Measurements from ENCODE around the gene ETS2. TPM values are rescaled to one million over a fixed set of nuclear protein-coding genes. Genes with fewer than 3 reads are reported as not detected.
"Not testable (repeated sequence)": the region's sequence is repeated elsewhere in the genome, so short reads cannot be mapped to it uniquely, and the experiment has no call there.

ETS2 gene
- total RNA-seq, 6 experiments from 2014 or later, result 23.2 to 33.3 (median 29.0) TPM

GRCh38 chr21:38843379-38843778, 37.6 kb downstream of the ETS2 start:
- no peaks in the 10 kb centered on the region for H3K9me3 Mint-ChIP-seq
- no peaks in the 10 kb centered on the region for H3K36me3 Mint-ChIP-seq (ENCODE audit: low read depth)
- H3K27me3 Mint-ChIP-seq (ENCODE audit: insufficient read depth), result peaks cover 5% of the 10 kb centered on the region; the same call in 1 of the 2 replicates
- H3K4me3 Mint-ChIP-seq, result no peak overlapping the region
- no peak for TF ChIP-seq CTCF (IDR thresholded peaks at IDR 0.05)
- peak overlapping the region; percentile 32 for H3K27ac Mint-ChIP-seq
- H3K4me1 Mint-ChIP-seq (ENCODE audit: low read depth), result peaks cover 51% of the 10 kb centered on the region
- DNase-seq, result no peak

DNA sequence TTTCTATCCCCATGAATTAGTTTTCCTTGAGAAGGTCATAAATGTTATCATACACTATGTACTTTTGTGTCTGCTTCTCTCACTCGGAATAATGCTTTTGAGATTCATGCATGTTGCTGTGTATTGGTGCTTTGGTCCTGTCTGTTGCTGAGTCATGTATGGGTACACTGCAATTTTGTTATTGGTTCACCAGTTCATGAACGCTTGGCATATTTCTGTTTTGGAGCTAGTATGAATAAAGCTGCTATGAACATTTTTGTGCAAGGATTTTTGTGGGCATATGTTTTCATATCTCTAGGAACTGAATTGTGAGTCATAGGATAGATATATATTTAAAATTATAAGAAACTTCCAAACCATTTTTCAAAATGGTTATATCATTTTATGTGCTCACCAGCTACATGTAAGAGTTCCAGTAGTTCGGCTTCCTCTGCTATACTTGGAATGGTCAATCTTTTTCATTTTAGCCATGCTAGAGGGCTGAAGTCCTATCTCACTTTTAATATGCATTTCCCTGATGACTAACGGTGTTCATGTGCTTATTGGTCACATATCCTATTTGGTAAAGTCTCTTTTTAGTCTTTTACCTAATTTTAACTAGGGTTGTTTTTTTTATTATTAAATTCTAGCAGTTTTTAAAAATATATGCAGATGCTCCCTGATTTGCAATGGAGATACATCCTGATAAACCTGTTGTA, 38.2 kb downstream of the ETS2 start:
- no peaks in the 10 kb centered on the region for H3K9me3 Mint-ChIP-seq
- peak; percentile 41 for DNase-seq
- TF ChIP-seq CTCF (IDR thresholded peaks at IDR 0.05), result no peak
- H3K4me1 Mint-ChIP-seq (ENCODE audit: low read depth), result peaks cover 46% of the 10 kb centered on the region
- no peak overlapping the region for H3K4me3 Mint-ChIP-seq
- peaks cover 5% of the 10 kb centered on the region; the same call in 1 of the 2 replicates for H3K27me3 Mint-ChIP-seq (ENCODE audit: insufficient read depth)
- no peaks in the 10 kb centered on the region for H3K36me3 Mint-ChIP-seq (ENCODE audit: low read depth)
- H3K27ac Mint-ChIP-seq, result peak overlapping the region; percentile 32

- not testable (repeated sequence) for H3K36me3 Mint-ChIP-seq (ENCODE audit: low read depth); H3K27ac Mint-ChIP-seq; H3K9me3 Mint-ChIP-seq; H3K4me3 Mint-ChIP-seq; DNase-seq
- H3K4me1 Mint-ChIP-seq (ENCODE audit: low read depth), result peaks cover 31% of the 10 kb centered on the region
- H3K27me3 Mint-ChIP-seq (ENCODE audit: insufficient read depth), result peaks cover 10% of the 10 kb centered on the region
Measured at GRCh38 chr21:38845374-38845773, 39.6 kb downstream of the ETS2 start.

GRCh38 chr21:38847556-38847955, 41.8 kb downstream of the ETS2 start:
- Mint-ChIP-seq H3K27me3 (ENCODE audit: insufficient read depth) (peaks cover 12% of the 10 kb centered on the region), H3K9me3 (peaks cover 4% of the 10 kb centered on the region; the same call in 1 of the 2 replicates), H3K36me3 (ENCODE audit: low read depth) (no peaks in the 10 kb centered on the region; the same call in 1 of the 2 replicates), H3K4me3 (no peak overlapping the region), H3K4me1 (ENCODE audit: low read depth) (peaks cover 24% of the 10 kb centered on the region), H3K27ac (no peak overlapping the region)
- no peak for TF ChIP-seq CTCF (IDR thresholded peaks at IDR 0.05)
- no peak for DNase-seq

- no peak overlapping the region for H3K27ac Mint-ChIP-seq
- TF ChIP-seq CTCF (IDR thresholded peaks at IDR 0.05), result no peak
- peaks cover 4% of the 10 kb centered on the region; the same call in 1 of the 2 replicates for H3K9me3 Mint-ChIP-seq
- H3K27me3 Mint-ChIP-seq (ENCODE audit: insufficient read depth), result peaks cover 12% of the 10 kb centered on the region
- no peaks in the 10 kb centered on the region; the same call in 1 of the 2 replicates for H3K36me3 Mint-ChIP-seq (ENCODE audit: low read depth)
- H3K4me1 Mint-ChIP-seq (ENCODE audit: low read depth), result peaks cover 27% of the 10 kb centered on the region
- no peak overlapping the region for H3K4me3 Mint-ChIP-seq
- no peak for DNase-seq
Measured at GRCh38 chr21:38848187-38848609, 42.5 kb downstream of the ETS2 start.

- peaks cover 4% of the 10 kb centered on the region; the same call in 1 of the 2 replicates for H3K9me3 Mint-ChIP-seq
- no peak overlapping the region for H3K27ac Mint-ChIP-seq
- peaks cover 16% of the 10 kb centered on the region for H3K27me3 Mint-ChIP-seq (ENCODE audit: insufficient read depth)
- no peak for DNase-seq
- TF ChIP-seq CTCF (IDR thresholded peaks at IDR 0.05), result no peak
- H3K4me1 Mint-ChIP-seq (ENCODE audit: low read depth), result peaks cover 24% of the 10 kb centered on the region
- H3K36me3 Mint-ChIP-seq (ENCODE audit: low read depth), result no peaks in the 10 kb centered on the region; the same call in 1 of the 2 replicates
- H3K4me3 Mint-ChIP-seq, result no peak overlapping the region
Measured at GRCh38 chr21:38849776-38850175, 44.0 kb downstream of the ETS2 start.

Measured in HFFc6 (cell line).